GM23338 (cell line): Measurements from ENCODE around the gene ZNF546.

Source experiments
- CTCF ChIP-seq, 2 experiments: fragments of 200-600 bp in 1 of 2; sonication (generic) in 1 of 2; conservative IDR thresholded peaks; 2 replicates each; pipeline versions ENCODE4 v1.5.1 to v1.6.1; 2016 to 2017; ENCODE audit warnings: antibody characterized with exemption in 2 of 2, low read depth in 2 of 2, mild to moderate bottlenecking in 2 of 2, moderate library complexity in 1 of 2
- ETS1 ChIP-seq: IDR thresholded peaks from 2 replicates; pipeline ENCODE4 v1.6.1; 2016; ENCODE audit warnings: antibody characterized with exemption
- EZH2phosphoT487 ChIP-seq: fragments of 200-600 bp; sonication (generic); IDR thresholded peaks from one replicate; pipeline ENCODE4 v1.8.1; 2018; ENCODE audit warnings: antibody characterized with exemption; ENCODE audit not compliant: unreplicated experiment
- POLR2AphosphoS5 ChIP-seq: IDR thresholded peaks from 2 replicates; pipeline ENCODE4 v1.6.1; 2016; ENCODE audit warnings: antibody characterized with exemption, low read depth

GRCh38 chr19:40057166-40057565 lies 60.3 kb downstream of the ZNF546 start:
- TF ChIP-seq POLR2AphosphoS5 (no peak), ETS1 (no peak), CTCF (conservative IDR thresholded peaks at IDR 0.05; ENCODE audit: low read depth in 2 of 2) (no peak), EZH2phosphoT487 (no peak)
